Cortex of kidney (tissue), 1 donor: ENCODE results near the gene RTTN.

Experiments
- DNase-seq: peaks from one replicate; lab custom pipeline; 2025; lab: John Stamatoyannopoulos, UW

The RTTN gene

DNA sequence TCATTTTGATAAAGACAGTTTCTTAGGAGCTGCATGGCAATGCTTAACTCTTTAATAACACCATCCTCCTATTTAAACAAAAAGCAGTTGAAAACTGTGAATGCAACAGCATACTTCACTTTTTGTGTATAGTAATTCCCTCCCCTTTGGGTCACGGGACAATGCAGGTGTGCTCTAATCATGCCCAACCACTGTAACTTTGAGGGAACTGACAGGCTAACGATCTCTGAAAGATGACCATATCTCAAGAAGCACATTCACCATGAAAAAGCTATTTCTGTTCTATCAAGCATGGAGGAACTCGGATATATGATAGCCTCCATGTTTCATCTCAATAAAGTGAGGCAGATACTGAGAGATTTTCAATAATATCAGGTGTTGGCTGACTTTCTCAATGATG, 176.8 kb downstream of the RTTN start:
- DNase-seq, result no peak

DNA sequence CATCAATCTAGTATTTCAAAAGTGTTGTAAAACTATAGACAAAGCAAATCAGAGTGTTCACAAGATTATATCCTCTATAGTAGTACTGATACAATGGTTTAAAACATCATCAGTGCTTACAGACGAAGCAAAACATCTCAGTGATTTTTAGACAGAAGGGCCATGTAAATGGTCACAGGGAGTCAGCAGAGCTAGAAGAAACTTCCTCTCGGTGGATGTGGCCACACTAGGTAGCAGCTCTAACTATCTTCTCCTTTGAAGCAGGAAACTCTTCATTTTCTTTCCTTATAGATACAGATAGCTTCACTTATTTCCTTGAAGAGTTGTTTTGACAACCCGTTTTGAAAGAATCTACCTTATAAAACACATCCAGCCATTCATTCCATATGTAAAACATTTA, 177.4 kb downstream of the RTTN start:
- no peak for DNase-seq

DNA sequence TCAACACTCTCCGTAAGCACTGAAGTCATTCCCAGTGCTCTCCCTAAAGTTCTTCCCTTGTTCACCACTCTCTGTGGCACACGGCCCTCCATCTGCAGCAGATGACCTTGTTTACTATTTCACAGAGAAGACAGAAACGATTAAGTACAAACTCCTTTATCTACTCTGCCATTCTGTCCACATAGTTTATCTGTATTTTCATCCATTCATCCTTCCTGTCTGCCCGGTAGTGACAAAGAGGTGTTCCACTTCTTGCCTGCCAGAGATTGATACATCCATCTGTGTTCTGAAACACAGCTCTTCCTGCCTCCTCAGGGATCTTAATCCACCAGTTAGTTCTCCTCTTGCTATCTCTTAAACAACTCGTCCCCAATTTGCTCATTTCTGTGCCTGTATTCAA, 179.9 kb downstream of the RTTN start:
- no peak for DNase-seq

DNA sequence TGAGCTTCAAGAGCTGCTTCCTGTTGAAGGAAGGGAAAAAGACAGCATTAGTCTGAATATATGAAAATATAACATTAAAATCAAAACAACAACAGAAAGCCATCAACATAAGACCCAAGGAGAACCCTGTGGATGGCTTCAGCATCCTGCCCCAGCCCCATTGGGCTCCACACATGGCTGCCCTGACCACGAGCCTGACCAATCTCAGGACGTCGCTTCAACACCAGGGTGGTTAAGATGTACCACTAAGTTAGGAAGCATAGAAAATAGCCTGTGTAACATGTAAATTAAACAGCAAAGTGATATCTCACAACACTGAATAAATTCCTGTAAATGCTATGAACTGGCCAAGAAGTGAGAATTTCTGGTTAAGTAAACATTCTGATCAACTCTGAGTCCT, 180.7 kb downstream of the RTTN start:
- no peak for DNase-seq

DNA sequence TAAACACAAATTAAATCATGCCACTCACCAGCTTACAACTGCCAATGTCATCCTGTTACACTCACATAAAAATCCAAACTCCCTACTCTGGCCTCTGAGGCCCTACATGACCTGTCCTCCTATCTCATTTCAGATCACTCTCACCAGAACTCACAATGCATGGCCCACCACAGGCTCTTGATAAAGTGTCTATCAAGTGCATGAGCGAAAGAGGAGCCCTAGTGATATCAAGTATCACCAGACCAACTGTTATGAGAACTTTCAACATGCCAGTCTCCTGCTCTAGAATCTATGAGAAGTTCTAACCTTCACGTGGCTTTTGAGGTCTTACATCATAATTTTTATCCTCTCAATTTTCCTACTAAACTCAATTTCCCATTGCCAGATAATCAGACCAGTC, 181.4 kb downstream of the RTTN start:
- no peak for DNase-seq

DNA sequence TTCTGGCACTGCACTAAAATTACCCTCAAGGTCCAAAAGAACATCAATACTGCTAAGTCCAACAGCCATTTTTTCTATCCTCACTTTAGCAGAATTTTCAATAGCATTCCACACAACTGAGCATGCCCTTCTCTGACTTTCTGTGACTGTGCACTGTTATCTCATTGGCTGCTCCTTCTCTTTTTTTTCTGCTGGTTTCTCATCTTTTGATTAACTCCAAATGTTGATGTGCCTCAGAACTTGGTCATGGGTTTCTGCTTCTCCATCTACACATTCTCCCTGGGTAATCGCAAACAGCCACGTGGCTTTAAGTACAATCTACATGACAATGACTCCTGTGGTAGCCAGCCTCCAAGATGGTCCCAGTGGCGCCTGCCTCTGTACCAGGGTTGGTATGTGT, 182.9 kb downstream of the RTTN start:
- DNase-seq, result no peak

DNA sequence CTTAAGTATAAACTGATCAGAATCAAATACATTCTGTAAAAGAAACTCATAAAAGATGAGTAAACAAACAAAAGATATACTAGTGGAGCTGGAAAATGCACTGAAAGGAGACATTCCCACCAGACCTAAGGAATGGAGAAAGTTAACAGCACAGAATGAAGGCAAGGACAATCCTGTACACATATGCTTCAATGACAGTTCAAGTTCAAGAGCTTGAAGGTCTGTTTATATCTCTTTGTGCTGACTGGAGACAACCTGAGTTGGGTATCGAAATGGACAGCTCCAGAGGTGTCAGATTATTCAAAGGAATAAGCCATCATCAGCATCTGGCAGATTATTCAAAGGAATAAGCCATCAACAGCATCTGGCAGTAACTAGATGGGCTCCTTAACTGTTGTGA, 184.0 kb downstream of the RTTN start:
- no peak for DNase-seq

DNA sequence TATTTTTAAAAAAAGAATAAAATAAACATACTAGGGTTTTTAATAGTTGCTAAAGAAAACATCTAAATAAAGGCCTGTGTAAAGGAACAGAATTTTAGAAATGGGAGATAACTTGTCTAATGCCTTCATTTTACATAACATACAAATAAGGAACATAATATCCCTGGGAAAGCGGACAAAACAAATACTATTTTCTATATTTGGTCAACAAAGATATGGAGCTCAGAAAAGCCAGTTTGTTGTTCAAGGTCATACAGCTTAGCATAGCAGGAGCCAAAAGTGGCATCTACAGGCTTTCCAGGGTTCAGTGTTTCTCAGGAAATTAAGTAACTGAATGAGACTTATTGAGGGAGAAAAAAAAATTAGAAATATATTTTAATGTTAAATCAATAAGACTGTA, 184.4 kb downstream of the RTTN start:
- DNase-seq, result no peak

DNA sequence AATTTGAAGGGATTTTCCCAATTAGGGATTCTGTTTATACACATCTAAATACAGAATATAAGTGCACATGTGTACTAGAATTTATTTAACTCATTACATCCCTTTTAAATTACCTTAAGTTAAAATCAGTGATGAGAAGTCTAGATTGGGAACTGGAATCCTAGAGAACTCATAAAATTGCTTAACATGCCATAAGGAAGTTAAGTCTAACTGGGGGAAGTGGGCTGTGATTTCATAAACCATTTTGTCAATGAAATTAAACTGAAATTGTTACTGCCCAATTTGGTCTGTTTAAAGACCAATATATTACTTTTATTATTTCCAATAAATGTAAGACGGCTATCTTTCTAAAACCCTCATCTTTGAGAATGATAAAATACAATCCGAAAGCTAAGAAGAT, 185.5 kb downstream of the RTTN start:
- no peak for DNase-seq

DNA sequence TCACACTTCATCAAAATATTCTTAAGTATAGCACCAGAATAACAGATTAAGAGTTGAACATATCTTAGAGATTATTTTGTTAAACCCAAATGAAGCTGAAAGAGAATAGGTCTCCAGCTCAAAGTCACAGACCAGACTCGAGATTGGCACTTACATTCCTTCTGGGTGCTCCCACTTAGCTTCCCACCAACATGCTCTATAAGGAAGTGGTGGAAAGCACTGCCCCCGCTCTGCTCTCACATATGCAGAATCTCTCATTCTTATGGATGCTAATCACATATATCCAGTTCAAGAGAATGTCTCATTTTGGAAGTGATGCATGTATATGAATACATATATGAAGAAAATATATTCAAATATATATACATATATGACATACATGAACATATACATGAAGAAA, 186.4 kb downstream of the RTTN start:
- no peak for DNase-seq

DNA sequence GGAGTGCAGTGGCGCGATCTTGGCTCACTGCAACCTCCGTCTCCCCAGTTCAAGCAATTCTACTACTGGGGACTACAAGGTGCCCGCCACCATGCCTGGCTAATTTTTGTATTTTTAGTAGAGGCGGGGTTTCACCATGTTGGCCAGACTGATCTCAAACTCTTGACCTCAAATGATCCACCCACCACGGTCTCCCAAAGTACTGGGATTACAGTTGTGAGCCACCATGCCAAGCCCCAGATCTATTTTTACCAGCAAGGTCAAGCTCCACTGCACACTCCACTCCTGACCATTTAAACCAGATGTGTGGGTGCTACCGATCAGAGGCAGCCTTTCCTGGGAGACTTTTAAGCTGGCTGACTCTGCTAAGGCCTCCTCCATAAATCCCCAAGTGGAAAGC, 190.4 kb downstream of the RTTN start:
- no peak for DNase-seq

DNA sequence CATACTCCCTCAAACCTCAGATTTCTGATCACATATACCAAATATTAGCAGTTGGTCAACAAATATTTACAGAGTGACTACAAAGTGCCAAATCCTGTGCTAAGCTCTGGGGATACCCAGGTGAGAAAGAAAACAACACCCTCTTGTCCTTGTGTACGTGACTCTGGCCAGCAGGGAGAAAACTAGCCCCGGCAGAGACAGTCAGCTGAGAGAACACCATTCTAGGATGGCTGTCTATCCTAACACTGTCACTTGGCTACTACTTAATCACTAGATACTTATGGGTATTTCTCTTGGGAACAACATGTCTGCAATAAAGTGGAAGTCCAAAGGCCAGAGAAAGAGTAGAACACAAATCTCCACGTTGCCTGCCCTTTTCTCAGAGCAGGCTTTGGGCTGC, 199.9 kb downstream of the RTTN start:
- no peak for DNase-seq

DNA sequence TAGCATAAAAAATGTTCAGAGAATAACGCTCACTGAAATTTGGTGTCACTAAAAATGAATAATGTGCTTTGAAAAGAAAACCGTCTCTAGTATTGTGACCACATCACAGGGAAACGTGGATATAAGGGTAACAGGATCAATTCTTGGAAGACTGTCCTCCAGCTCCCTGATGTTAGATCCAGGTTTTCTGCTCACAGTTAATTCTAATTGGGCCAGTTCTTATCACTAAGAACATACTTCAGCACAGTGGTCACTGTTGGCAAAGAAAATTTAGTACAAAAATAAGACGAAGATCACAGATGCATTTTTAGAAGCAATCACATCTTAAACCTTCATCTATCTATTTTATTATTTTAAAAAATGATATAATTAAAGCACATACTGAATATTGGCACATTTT, 200.8 kb downstream of the RTTN start:
- DNase-seq, result no peak

DNA sequence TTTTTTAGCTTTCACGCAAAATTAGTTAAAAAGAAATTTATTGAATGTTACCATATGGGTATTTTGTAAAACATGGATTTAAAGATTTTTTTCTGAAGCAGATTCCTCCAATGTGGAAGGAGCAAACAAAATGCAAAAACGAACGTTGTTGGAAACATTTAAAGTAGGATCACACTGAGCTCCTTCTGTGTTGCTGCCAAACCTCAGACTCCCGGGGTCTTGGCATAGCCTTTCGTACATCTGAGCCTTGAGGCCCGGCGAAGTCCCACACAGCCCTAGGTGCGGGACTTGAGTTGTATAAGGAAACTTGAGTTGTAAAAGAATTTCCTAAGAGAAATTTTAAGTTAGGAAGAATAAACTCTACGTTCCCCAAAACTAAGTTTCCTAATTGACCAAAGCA, 205.8 kb downstream of the RTTN start:
- no peak for DNase-seq

DNA sequence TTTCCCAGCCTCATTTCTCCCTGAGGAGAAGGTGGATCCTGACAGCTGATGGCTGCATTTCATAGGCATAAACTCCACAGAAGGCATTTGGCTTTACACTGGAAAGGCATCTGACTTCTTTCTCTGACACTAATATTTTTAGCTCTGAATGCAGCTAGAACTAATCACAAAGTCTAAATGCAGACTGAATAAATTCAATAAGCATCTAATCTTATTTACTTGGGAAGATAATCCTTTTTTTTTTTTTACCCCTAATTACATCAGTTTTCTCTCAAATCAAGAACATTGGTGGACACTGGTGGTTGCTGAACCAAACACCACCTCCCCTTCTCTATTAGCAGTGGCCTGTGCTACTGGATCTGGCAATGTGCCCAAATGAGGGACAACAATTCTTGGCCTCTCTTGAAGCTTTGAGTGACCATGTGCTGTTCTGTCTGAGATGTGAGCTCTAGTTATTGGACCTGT, 206.9 kb downstream of the RTTN start:
- no peak for DNase-seq

DNA sequence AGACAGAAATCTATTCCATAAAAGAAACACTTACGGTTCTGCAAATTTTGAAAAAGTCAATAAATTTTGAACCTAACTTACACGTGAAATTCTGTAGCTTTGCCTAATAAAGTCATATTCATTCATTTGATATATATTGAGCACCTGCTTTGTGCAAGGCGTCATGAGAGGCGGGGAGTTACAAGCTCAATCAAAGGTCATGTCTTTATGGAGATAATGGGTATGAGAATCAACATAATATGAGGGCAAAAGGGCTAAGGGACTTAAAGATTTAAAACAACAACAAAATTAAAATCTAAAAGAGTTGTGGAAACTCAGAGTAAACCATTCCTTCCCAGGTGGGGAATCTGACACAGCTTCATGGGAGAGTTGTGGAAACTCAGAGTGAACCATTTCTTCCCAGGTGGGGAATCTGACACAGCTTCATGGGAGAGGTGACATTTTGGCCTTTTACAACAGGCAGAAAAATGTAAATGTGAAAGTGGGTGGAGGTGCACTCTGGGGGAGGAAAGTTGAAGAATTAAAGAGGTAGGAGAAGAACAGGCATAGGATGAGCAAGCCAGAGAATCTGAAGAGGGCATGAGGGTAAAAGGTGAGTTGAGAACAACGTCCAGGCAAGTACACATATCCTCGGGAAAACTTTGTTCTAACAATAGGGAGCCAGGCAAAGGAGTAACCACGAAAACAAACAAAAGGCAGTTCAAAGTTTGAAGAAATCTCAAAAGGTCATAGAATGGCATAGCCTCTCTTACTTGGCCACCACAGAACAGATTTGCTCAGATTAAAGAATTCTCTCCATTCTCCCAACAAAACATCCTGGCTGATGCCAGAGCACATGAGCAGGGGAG, 208.3 kb downstream of the RTTN start:
- no peak for DNase-seq

DNA sequence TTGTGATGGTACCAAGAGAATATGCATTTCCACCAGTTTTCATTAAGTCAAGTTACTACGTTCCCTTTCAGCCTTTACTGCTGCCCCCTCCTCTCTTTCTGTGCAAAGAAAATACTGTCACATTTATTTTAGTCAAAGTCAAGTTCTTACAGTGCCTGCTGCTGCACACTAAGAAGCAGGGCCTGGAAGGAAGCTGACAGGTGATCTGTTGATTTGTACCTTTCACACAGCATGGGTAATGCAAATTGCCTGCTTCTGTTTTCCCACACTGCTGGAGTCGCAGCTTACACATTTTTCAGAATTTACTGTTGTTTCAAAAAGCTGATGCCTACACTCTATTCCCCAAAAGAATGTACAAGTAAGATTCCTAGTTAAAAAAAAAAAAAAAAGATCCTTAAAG, 209.1 kb downstream of the RTTN start:
- DNase-seq, result no peak

DNA sequence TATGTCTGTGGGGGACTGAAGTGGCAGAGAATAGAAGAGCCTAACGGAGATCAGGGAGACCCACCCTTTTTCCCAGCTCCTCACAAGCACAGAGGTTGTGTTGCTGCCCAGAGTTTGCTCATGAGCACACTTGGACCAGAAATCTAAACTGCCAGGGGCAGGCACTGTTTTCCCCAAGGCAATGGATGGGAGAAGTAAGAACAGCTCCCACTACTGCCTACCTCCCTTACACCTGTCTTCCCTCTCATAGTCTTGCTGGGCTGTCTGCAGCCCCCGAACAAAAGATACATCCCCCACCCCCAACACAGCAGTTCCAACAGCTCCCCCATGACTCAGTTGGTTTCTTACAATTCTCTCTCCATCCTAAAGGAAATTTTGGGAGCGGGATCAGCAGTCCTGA, 209.7 kb downstream of the RTTN start:
- no peak for DNase-seq

DNA sequence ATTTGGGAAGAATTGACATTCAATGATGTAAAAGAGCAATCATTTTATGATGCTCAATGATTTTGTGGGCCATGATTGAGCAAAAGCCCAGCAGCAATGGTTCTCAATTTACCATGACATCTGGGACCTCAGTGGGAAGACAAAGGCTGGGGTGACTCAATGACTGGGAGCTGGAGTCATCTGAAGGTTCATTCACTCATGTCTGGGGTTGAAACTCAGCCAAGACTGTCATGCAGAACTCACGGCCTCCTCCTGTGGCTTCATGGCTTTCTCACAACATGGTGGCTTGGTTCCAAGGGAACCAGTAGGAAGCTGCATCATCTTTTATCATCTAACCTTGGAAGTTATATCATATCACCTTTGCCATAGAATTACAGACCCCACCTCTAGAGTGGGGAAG, 212.7 kb downstream of the RTTN start:
- no peak for DNase-seq

DNA sequence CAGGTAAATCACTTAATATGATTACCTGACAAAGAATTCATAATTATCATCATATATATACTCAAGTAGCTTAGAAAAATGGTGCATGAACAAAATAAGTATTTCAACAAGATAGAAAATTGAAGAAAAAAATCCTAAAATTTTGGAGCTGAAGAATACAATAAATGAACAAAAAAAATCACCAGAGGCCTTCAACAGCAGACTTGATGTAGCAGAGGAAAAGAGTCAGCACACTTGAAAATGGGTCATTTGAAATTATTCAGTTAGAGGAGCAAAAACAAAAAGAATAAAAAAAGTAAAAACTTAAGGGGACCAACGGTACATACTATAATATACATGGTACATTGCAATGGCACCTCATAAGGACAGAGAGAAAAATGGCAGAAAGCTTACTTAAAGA, 217.6 kb downstream of the RTTN start:
- no peak for DNase-seq

DNA sequence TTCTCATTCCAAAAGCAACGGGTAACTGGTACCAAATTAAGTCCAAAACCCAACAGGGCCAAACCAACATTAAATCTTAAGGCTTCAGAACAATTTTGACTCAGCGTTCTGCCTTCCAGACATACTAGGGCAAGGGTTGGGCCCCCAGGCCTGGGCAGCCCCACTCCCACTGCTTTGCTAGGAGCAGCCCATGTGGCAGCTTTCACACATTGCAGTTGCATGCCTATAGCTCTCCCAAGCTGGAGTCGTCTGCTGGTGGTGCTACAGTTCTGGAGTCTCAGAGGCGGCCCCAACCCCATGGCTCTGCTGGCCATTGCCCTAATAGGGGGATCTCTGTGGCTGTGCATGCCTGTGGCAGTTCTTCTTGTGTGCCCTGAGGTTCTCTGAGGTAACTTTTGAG, 220.2 kb downstream of the RTTN start:
- no peak for DNase-seq

DNA sequence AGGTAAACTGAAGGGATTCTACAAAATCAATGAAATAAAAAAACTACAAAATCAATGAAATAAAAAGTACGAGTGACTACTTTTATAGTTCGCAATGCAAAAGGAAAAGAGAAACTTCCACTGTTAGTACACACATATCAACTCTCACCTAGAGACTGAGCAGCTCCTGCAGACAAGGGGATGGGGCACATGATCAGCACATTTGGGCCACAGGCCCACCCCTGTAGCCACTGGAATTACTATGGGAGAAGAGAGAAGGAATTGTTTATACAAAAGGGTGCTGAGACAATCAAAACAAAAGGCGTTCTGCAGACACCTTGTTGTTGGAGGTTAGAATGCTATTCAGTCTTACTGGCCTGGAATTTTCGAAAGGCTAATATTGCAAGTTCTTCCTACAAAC, 223.1 kb downstream of the RTTN start:
- no peak for DNase-seq

DNA sequence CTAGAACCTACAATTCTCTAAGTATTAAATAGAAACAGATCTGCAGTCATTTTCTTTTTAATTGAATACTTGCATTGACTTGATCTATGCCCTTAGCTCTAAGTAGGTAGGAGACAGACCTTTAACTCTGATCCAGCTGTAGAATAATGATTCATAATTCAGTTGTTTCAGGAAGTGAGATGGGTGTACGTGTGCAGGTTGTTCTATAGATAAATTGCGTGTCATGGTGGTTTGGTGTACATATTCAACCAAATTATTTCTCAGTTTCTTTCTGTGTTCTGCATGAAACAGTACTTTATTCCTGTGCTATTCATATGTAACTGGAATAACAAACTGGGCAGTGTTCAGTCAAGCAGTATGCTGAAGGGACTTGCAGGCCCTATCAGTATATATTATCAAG, 223.5 kb downstream of the RTTN start:
- no peak for DNase-seq
